Measurements from ENCODE around the gene ATXN7.

DNA sequence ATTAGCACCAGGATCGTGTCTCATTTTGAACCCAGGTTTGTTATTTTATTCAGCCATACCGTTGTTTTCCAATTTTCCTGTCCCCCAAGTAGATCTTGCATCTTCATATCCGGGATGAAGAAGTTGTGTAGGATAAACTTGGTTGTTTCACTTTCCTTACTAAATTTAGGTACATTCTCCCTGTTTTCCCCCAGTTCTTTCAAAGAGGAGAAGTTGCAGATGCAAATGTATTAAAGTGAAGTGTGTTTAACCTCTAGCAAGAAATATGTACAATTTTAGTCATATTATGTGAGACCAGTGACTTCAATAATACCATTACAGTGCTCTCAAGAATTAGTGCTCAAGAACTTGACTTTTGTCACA, 1.3 kb downstream of the ATXN7 start:
- TF ChIP-seq, protein P1, sequence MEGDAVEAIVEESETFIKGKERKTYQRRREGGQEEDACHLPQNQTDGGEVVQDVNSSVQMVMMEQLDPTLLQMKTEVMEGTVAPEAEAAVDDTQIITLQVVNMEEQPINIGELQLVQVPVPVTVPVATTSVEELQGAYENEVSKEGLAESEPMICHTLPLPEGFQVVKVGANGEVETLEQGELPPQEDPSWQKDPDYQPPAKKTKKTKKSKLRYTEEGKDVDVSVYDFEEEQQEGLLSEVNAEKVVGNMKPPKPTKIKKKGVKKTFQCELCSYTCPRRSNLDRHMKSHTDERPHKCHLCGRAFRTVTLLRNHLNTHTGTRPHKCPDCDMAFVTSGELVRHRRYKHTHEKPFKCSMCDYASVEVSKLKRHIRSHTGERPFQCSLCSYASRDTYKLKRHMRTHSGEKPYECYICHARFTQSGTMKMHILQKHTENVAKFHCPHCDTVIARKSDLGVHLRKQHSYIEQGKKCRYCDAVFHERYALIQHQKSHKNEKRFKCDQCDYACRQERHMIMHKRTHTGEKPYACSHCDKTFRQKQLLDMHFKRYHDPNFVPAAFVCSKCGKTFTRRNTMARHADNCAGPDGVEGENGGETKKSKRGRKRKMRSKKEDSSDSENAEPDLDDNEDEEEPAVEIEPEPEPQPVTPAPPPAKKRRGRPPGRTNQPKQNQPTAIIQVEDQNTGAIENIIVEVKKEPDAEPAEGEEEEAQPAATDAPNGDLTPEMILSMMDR (IDR thresholded peaks at IDR 0.05), result no peak
- no peak for TF ChIP-seq POLR2A (IDR thresholded peaks at IDR 0.05)

All from Peyer's patch (tissue), 4 donors.